ENCODE measurements around the gene AIFM2. TPM values are rescaled to one million over a fixed set of nuclear protein-coding genes. Genes with fewer than 3 reads are reported as not detected.
"Not testable (repeated sequence)": the region's sequence is repeated elsewhere in the genome, so short reads cannot be mapped to it uniquely, and the experiment has no call there.

The AIFM2 gene
- total RNA-seq, result 16.3 TPM
- long read RNA-seq, transcript AIFM2-201 (9 exons, 3,243 nt), result major isoform, 52 of 78 reads
- long read RNA-seq, transcript AIFM2-204 (9 exons, 3,247 nt), result minor isoform, 10 of 78 reads
- long read RNA-seq, partial matches to known transcripts, result 2 of 78 reads
- long read RNA-seq, other reads (novel, unspliced or antisense), result 14 of 78 reads

- ATAC-seq (peak; percentile 93), DNase-seq (peak; percentile 89)
- intact Hi-C loops (cut with micrococcal nuclease), result no loop called here
Measured at GRCh38 chr10:70132098-70133029, at the start of gene AIFM2. Gene AIFM2, minus strand, starts transcription at chr10:70132825. Its CDS starts 8,741 bp downstream, at chr10:70124084.

DNA sequence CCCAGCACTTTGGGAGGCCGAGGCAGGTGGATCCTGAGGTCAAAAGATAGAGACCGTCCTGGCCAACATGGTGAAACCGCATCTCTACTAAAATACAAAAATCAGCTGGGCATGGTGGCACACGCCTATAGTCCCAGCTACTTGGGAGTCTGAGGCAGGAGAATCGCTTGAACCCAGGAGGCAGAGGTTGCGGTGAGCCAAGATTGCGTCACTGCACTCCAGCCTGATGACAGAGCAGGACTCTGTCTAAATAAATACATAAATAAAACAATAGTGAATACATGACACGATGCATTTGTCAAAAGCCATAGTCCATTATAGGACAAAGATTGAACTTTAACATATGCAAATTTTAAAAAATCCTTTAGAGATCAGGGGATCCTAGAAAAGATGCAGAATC lies 46.6 kb upstream of the AIFM2 start:
- ATAC-seq; intact Hi-C loops (cut with micrococcal nuclease); DNase-seq: not testable (repeated sequence)

DNA sequence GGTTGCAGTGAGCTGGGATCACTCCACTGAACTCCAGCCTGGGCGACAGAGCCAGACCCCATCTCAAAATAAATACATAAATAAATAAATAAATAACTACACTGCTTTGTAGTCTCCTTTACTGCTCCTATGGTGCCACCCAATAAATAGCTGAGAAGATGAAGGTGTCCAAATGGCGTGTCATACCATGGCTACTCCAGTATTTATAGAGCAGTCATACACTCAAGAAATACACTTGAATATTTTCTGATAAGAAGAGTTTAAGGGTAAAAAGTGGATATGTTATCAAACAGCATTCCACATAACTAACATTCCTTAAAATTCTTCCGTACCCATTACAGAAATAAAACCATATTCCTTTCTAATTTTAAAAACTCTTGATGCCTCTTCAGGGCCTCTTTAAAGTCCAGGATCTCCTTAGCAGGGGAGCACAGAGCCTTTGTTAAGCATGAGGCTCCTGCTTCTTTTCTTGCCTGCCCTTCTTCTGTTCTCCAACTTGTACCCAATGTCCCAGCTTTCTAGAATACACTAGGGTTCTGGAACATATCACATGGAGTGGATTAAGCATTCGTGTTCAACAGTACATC lies 45.6 kb upstream of the AIFM2 start:
- ATAC-seq (peak; percentile 23), DNase-seq (no peak)
- intact Hi-C loops (cut with micrococcal nuclease), result no loop called here

DNA sequence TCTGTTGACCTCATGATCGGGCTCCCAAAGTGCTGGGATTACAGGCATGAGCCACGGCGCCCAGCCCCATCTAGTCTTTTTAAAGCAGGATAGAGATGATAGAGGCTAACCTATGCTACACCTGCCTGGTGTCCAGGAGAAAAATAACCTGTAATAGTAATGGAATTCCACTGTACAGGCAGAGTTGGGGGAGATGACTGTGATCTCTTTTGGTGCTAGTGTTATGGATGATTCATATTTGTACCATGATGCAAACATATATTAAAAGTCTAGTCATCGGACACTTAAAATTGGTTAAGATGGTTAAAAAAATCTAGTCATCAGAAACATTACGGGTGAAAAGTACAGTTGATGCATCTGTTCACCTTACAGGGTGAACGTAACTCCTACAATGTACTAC lies 43.8 kb upstream of the AIFM2 start:
- ATAC-seq, result no peak
- intact Hi-C loops (cut with micrococcal nuclease), result no loop called here
- DNase-seq, result no peak

DNA sequence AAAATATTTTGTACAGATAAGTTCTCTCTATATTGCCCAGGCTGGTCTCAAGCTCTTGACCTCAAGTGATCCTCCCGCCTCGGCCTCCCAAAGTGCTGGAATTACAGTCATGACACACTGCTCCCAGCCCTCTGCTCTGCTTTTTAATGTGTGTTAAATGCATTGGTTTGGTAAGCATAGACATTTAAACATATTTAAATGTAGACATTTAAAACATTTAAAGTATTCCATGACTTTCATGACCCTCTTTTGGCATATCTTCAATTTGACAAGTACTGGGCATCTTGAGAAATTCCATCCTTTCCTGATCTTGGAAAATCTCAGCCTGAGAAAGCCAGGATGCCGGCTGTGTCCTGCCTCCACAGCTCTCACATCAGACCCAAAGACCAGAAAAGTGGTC lies 42.9 kb upstream of the AIFM2 start:
- intact Hi-C loops (cut with micrococcal nuclease), result no loop called here
- ATAC-seq (no peak), DNase-seq (no peak)

DNA sequence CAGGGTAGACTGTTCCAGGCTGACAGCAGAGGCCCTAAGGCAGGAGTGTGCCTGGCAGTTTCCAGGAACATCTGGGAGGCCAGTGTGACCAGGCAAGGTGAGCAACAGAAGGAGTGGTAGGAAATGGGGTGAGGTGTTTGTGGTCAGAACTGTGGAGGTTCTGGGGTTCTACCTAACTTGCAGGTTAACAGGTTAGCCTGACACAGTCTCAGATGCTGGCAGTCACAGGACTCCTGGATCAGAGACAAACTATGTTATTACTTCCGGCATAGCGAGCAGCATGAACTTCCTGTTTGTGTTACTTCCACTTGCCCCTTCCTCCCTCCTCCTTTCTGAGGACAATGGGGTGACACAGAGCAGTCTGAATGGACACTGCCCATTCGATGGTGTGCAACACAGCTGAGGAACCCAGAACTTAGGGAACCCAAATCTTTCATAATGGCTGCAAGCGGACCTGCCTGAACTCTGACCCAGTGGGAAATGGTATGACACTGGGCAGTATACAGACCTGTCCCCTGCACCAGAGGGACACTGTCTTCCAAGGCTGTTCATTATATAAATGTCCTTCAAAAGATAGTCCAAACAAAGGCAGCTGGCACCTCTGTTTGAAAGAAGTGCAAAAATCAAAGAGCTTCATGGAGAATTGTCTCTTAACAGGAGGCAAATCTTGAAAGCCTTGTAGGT lies 41.6 kb upstream of the AIFM2 start:
- intact Hi-C loops (cut with micrococcal nuclease), result no loop called here
- ATAC-seq, result no peak
- DNase-seq, result no peak

GRCh38 chr10:70169649-70170364 lies 37.2 kb upstream of the AIFM2 start:
- peak; percentile 55 for ATAC-seq
- intact Hi-C loops (cut with micrococcal nuclease), result no loop called here

GRCh38 chr10:70169011-70169410 lies 36.4 kb upstream of the AIFM2 start:
- ATAC-seq (no peak), DNase-seq (no peak)
- intact Hi-C loops (cut with micrococcal nuclease), result no loop called here

More at GRCh38 chr10:70169649-70170364, 37.2 kb upstream of the AIFM2 start:
- no peak for DNase-seq

DNA sequence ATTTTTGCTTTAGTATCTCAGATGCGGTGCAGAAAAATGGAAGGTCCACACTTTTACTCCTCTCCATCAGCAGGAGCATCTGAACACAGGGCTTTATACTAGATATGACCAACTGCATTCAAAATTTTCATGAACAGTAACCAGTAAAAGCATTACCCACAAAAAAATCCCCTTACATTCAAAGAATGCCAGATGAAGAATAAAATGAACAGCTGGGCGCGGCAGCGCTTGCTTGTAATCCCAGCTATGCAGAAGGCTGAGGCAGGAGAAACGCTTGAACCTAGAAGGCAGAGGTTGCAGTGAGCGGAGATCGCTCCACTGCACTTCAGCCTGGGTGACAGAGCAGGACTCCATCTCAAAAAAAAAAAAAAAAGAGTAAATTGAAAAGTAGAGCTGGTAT lies 34.6 kb upstream of the AIFM2 start:
- intact Hi-C loops (cut with micrococcal nuclease), result no loop called here
- DNase-seq (no peak), ATAC-seq (no peak)

DNA sequence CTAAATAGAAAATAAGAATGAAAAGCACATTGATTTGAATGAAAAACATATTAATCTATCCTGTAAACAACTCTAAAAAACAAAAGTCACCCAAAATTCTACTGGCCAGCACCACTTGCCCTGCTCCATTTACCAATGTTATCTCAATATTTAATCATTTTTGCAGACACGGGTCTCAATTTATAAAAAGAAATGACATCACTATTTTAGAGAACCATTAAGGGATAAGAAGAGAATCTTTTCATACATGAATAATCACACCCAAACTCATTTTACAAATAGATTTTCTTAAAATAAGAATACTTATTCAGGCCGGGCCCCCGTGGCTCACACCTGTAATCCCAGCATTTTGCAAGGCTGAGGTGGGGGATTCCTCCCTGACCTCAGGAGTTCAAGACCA lies 33.8 kb upstream of the AIFM2 start:
- ATAC-seq (no peak), DNase-seq (no peak)
- intact Hi-C loops (cut with micrococcal nuclease), result no loop called here

GRCh38 chr10:70164163-70164562 lies 31.5 kb upstream of the AIFM2 start:
- intact Hi-C loops (cut with micrococcal nuclease), result no loop called here
- DNase-seq, result no peak
- ATAC-seq, result peak; percentile 14

GRCh38 chr10:70163448-70163847 lies 30.8 kb upstream of the AIFM2 start:
- intact Hi-C loops (cut with micrococcal nuclease), result no loop called here
- no peak for ATAC-seq
- no peak for DNase-seq

GRCh38 chr10:70162892-70163201 lies 30.2 kb upstream of the AIFM2 start:
- intact Hi-C loops (cut with micrococcal nuclease), result no loop called here
- ATAC-seq (no peak), DNase-seq (no peak)

GRCh38 chr10:70162151-70162891 lies 29.7 kb upstream of the AIFM2 start:
- ATAC-seq (no peak), DNase-seq (no peak)
- intact Hi-C loops (cut with micrococcal nuclease), result no loop called here

DNA sequence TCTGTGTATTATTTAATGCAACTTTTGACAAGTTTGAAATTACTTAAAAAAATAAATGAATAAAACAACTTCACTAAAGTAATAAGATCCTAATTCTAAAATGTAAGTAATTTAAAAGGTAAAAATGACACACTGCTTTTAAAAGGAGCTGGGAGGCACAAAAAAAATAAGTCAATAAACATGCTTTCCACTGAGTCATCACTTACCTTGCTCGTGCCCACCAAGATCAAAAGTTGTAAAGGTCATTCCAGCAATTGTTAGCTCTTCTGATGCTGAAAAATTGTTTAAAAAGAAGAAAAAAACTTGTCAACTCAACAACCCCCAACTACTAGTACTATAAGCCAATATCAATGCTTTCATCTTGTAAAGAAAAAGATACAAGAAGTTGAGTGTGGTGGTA lies 28.2 kb upstream of the AIFM2 start:
- no peak for ATAC-seq
- intact Hi-C loops (cut with micrococcal nuclease), result no loop called here
- no peak for DNase-seq

DNA sequence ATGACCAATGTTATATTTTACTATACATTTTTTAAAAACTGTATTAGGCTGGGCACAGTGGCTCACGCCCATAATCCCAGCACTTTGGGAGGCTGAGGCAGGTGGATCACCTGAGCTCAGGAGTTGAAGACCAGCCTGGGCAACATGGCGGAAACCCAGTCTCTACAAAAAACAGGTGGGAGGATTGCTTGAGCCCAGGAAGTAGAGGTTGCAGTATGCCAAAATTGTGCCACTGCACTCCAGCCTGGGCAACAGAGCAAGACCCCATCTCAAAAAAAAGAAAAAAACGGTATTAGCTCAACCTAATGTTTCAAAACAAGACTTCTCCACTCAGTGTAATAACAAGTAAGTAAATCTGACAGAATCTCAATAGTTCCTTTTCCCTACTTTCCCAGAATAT lies 26.7 kb upstream of the AIFM2 start:
- ATAC-seq; DNase-seq; intact Hi-C loops (cut with micrococcal nuclease): not testable (repeated sequence)

- peak; percentile 74 for ATAC-seq
- no peak for DNase-seq
- intact Hi-C loops (cut with micrococcal nuclease), result no loop called here
Measured at GRCh38 chr10:70158113-70158512, 25.5 kb upstream of the AIFM2 start.

- ATAC-seq, result no peak
- no peak for DNase-seq
- intact Hi-C loops (cut with micrococcal nuclease), result no loop called here
Measured at GRCh38 chr10:70155255-70155838, 22.7 kb upstream of the AIFM2 start.

Measured in left ventricle myocardium superior (tissue), 1 donor.